ENCODE data around the gene DPH2.

GRCh38 chr1:43951021-43951985 lies 18.5 kb upstream of the DPH2 start:
- TF ChIP-seq GATA2 (IDR thresholded peaks at IDR 0.05; ENCODE audit: low read depth, low read length) (no peak), GATA3 (IDR thresholded peaks at IDR 0.05; ENCODE audit: low read depth, low read length) (no peak)
